Skeletal muscle cell (primary cell): ENCODE results near the gene SAMD13.
"Not testable (repeated sequence)": the region's sequence is repeated elsewhere in the genome, so short reads cannot be mapped to it uniquely, and the experiment has no call there.

Experiments
- DNase-seq: peaks from one replicate; pipeline ENCODE4 v3.0.0-alpha.2; 2010; ENCODE audit warnings: low read depth
- H3K4me3 ChIP-seq: 2 replicates; pipeline ENCODE4 v1.5.1; 2011; ENCODE audit warnings: low read depth, mild to moderate bottlenecking, control low read depth, low read length, moderate library complexity

Gene SAMD13

GRCh38 chr1:84280912-84281311 is 20.6 kb upstream of the SAMD13 start:
- H3K4me3 ChIP-seq = no peak overlapping the region
- DNase-seq = no peak

GRCh38 chr1:84282780-84283333 is 18.7 kb upstream of the SAMD13 start:
- H3K4me3 ChIP-seq = no peak overlapping the region
- DNase-seq = no peak

GRCh38 chr1:84283381-84283780 is 18.1 kb upstream of the SAMD13 start:
- no peak for DNase-seq
- no peak overlapping the region for H3K4me3 ChIP-seq

- no peak overlapping the region for H3K4me3 ChIP-seq
- no peak for DNase-seq
Observed at GRCh38 chr1:84286071-84286470, 15.4 kb upstream of the SAMD13 start.

GRCh38 chr1:84287389-84287788 is 14.1 kb upstream of the SAMD13 start:
- not testable (repeated sequence) for DNase-seq, H3K4me3 ChIP-seq

- H3K4me3 ChIP-seq = no peak overlapping the region
- no peak for DNase-seq
Observed at GRCh38 chr1:84289169-84289785, 12.2 kb upstream of the SAMD13 start.

GRCh38 chr1:84291882-84292655 is 9.4 kb upstream of the SAMD13 start:
- no peak overlapping the region for H3K4me3 ChIP-seq
- DNase-seq = no peak

- DNase-seq = no peak
- H3K4me3 ChIP-seq = no peak overlapping the region
Observed at GRCh38 chr1:84293766-84294165, 7.7 kb upstream of the SAMD13 start.

GRCh38 chr1:84294751-84295150 is 6.8 kb upstream of the SAMD13 start:
- no peak overlapping the region for H3K4me3 ChIP-seq
- no peak for DNase-seq

- no peak for DNase-seq
- peak overlapping the region; percentile 83 for H3K4me3 ChIP-seq
Observed at GRCh38 chr1:84297546-84298244, 3.8 kb upstream of the SAMD13 start.

GRCh38 chr1:84298328-84298683 is 3.2 kb upstream of the SAMD13 start:
- DNase-seq = no peak
- peak overlapping the region; percentile 83 for H3K4me3 ChIP-seq

GRCh38 chr1:84298684-84299535 is 2.6 kb upstream of the SAMD13 start:
- DNase-seq = no peak
- H3K4me3 ChIP-seq = peak overlapping the region; percentile 83

- DNase-seq = no peak
- peak overlapping the region; percentile 83 for H3K4me3 ChIP-seq
Observed at GRCh38 chr1:84299536-84300170, 1.9 kb upstream of the SAMD13 start.

GRCh38 chr1:84300501-84300900 is 1.0 kb upstream of the SAMD13 start:
- DNase-seq = no peak
- H3K4me3 ChIP-seq = no peak overlapping the region

GRCh38 chr1:84301785-84302385 is 377 bp downstream of the SAMD13 start:
- DNase-seq = no peak
- H3K4me3 ChIP-seq = no peak overlapping the region

GRCh38 chr1:84303314-84303830 is 1.9 kb downstream of the SAMD13 start:
- H3K4me3 ChIP-seq = peak overlapping the region; percentile 37
- DNase-seq = no peak

- no peak overlapping the region for H3K4me3 ChIP-seq
- no peak for DNase-seq
Observed at GRCh38 chr1:84307398-84307797, 5.9 kb downstream of the SAMD13 start.

GRCh38 chr1:84311296-84311695 is 9.8 kb downstream of the SAMD13 start:
- no peak for DNase-seq
- H3K4me3 ChIP-seq = no peak overlapping the region
